Astrocyte (in vitro differentiated cells and primary cell): ENCODE results near the gene AMH. TPM values are rescaled to one million over a fixed set of nuclear protein-coding genes. Genes with fewer than 3 reads are reported as not detected.
A peak's percentile ranks its signal among the peaks of the same experiment; 100 is the strongest.

Experiments used
- DNase-seq: peaks from one replicate; pipeline ENCODE4 v3.0.0-alpha.2; 2010; ENCODE audit warnings: low read depth
- FAIRE-seq: peaks from 2 replicates; lab custom pipeline; 2011; peaks lifted over from hg19 to GRCh38; lab: Jason Lieb, UNC
- H2AFZ ChIP-seq: 2 replicates; pipeline ENCODE4 v1.6.0; 2012; ENCODE audit warnings: low read depth, low read length, inconsistent platforms
- H3K27ac ChIP-seq: 2 replicates; pipeline ENCODE4 v1.5.1; 2011; ENCODE audit warnings: low read depth, low read length, inconsistent platforms
- H3K27me3 ChIP-seq: 2 replicates; pipeline ENCODE4 v1.6.0; 2011; ENCODE audit warnings: low read length, inconsistent platforms; ENCODE audit not compliant: insufficient read depth
- H3K36me3 ChIP-seq: 2 replicates; pipeline ENCODE4 v1.5.1; 2011; ENCODE audit warnings: low read length, inconsistent platforms; ENCODE audit not compliant: insufficient read depth
- H3K4me1 ChIP-seq: 2 replicates; pipeline ENCODE4 v1.5.1; 2011; ENCODE audit warnings: low read length, inconsistent platforms; ENCODE audit not compliant: insufficient read depth
- H3K4me2 ChIP-seq: 2 replicates; pipeline ENCODE4 v1.6.0; 2012; ENCODE audit warnings: low read length, inconsistent platforms
- H3K4me3 ChIP-seq: 2 replicates; pipeline ENCODE4 v1.5.1; 2011; ENCODE audit warnings: low read depth, mild to moderate bottlenecking, low read length, inconsistent platforms; ENCODE audit not compliant: insufficient read depth
- H3K79me2 ChIP-seq: 2 replicates; pipeline ENCODE4 v1.6.0; 2012; ENCODE audit warnings: mild to moderate bottlenecking, low read length, inconsistent platforms; ENCODE audit not compliant: insufficient read depth
- H3K9ac ChIP-seq: 2 replicates; pipeline ENCODE4 v1.6.0; 2012; ENCODE audit warnings: mild to moderate bottlenecking, low read length, inconsistent platforms
- H3K9me3 ChIP-seq: 2 replicates; pipeline ENCODE4 v1.5.1; 2012; ENCODE audit warnings: low read depth, mild to moderate bottlenecking, low read length, inconsistent platforms; ENCODE audit not compliant: insufficient read depth
- H4K20me1 ChIP-seq: 2 replicates; pipeline ENCODE4 v1.6.0; 2012; ENCODE audit warnings: low read length, inconsistent platforms; ENCODE audit not compliant: insufficient read depth
- H3K27ac Mint-ChIP-seq: one replicate; pipeline ENCODE4 v1.8.0; 2021; ENCODE audit warnings: mild to moderate bottlenecking, mixed read lengths; ENCODE audit not compliant: unreplicated experiment
- H3K27me3 Mint-ChIP-seq: one replicate; pipeline ENCODE4 v1.8.0; 2021; ENCODE audit warnings: low read depth, mixed read lengths; ENCODE audit not compliant: unreplicated experiment
- H3K36me3 Mint-ChIP-seq: one replicate; pipeline ENCODE4 v1.8.0; 2021; ENCODE audit warnings: low read depth, mixed read lengths; ENCODE audit not compliant: unreplicated experiment
- H3K4me1 Mint-ChIP-seq: one replicate; pipeline ENCODE4 v1.8.0; 2021; ENCODE audit warnings: low read depth, mixed read lengths; ENCODE audit not compliant: unreplicated experiment
- H3K4me3 Mint-ChIP-seq: one replicate; pipeline ENCODE4 v1.8.0; 2021; ENCODE audit warnings: mild to moderate bottlenecking, moderate library complexity, mixed read lengths; ENCODE audit not compliant: unreplicated experiment
- H3K9me3 Mint-ChIP-seq: one replicate; pipeline ENCODE4 v1.8.0; 2021; ENCODE audit warnings: mild to moderate bottlenecking, mixed read lengths; ENCODE audit not compliant: unreplicated experiment
- CTCF ChIP-seq: IDR thresholded peaks from 2 replicates; pipeline ENCODE4 v1.5.1; 2011; ENCODE audit warnings: low read depth, mild to moderate bottlenecking, inconsistent platforms, low read length, moderate library complexity; ENCODE audit not compliant: insufficient read depth
- EZH2 ChIP-seq: IDR thresholded peaks from 2 replicates; pipeline ENCODE4 v1.6.1; 2012; ENCODE audit warnings: mild to moderate bottlenecking, low read length, inconsistent platforms; ENCODE audit not compliant: insufficient read depth
- total RNA-seq: library from RNA; stranded (reverse); gene quantifications from 2 replicates; pipeline ENCODE4 v1.2.1, GENCODE V29; 2021

AMH gene
- total RNA-seq, 1 donor from 2014 or later = 4.6 TPM

GRCh38 chr19:2209408-2209807 lies 39.7 kb upstream of the AMH start:
- H3K36me3 Mint-ChIP-seq = peaks cover 15% of the 10 kb centered on the region
- peak overlapping the region; percentile 35 for H3K9ac ChIP-seq
- no peak for FAIRE-seq

DNA sequence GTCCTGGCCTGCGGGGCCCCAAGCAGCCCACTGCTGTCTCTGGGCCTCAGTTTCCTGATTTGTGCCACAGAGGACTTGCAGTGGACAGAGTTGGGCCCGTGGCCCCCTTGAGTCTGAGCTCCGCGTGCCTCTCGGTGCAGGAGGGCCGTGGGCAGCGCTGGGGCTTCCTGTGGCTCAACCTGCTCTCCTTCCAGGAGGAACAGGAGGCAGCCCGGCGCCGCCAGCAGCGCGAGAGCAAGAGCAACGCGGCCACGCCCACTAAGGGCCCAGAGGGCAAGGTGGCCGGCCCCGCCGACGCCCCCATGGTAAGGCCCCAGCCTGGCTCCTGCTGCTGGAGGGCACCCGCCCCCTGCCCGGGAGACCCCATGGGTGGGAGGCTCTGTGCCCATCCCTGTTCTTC lies 38.9 kb upstream of the AMH start:
- peaks cover 14% of the 10 kb centered on the region for H3K79me2 ChIP-seq
- H3K36me3 ChIP-seq = peaks cover 23% of the 10 kb centered on the region
- H3K27me3 ChIP-seq = no peaks in the 10 kb centered on the region
- no peak overlapping the region for H3K4me3 ChIP-seq
- H3K27me3 Mint-ChIP-seq = no peaks in the 10 kb centered on the region
- DNase-seq = no peak
- no peaks in the 10 kb centered on the region for H3K9me3 ChIP-seq
- H3K36me3 Mint-ChIP-seq = peaks cover 13% of the 10 kb centered on the region
- no peaks in the 10 kb centered on the region for H3K9me3 Mint-ChIP-seq
- no peak overlapping the region for H3K4me3 Mint-ChIP-seq
- TF ChIP-seq CTCF (no peak), EZH2 (no peak)
- no peak overlapping the region for H3K27ac ChIP-seq
- peaks cover 27% of the 10 kb centered on the region for H3K4me1 ChIP-seq
- peaks cover 41% of the 10 kb centered on the region for H4K20me1 ChIP-seq
- H3K9ac ChIP-seq = no peak overlapping the region
- no peak overlapping the region for H2AFZ ChIP-seq
- H3K4me2 ChIP-seq = no peak overlapping the region
- no peak for FAIRE-seq
- H3K27ac Mint-ChIP-seq = no peak overlapping the region
- peaks cover 8% of the 10 kb centered on the region for H3K4me1 Mint-ChIP-seq

More at GRCh38 chr19:2209408-2209807, 39.7 kb upstream of the AMH start:
- no peaks in the 10 kb centered on the region for H3K27me3 Mint-ChIP-seq
- Histone ChIP-seq H3K4me3 (no peak overlapping the region), H3K27me3 (no peaks in the 10 kb centered on the region), H4K20me1 (peaks cover 35% of the 10 kb centered on the region), H3K36me3 (peaks cover 18% of the 10 kb centered on the region), H3K4me1 (peaks cover 32% of the 10 kb centered on the region), H3K4me2 (no peak overlapping the region), H3K79me2 (peaks cover 14% of the 10 kb centered on the region), H2AFZ (no peak overlapping the region), H3K9me3 (no peaks in the 10 kb centered on the region), H3K27ac (no peak overlapping the region)
- no peaks in the 10 kb centered on the region for H3K9me3 Mint-ChIP-seq
- no peak overlapping the region for H3K4me3 Mint-ChIP-seq
- peaks cover 9% of the 10 kb centered on the region for H3K4me1 Mint-ChIP-seq
- no peak for TF ChIP-seq CTCF
- no peak for TF ChIP-seq EZH2
- DNase-seq = no peak
- no peak overlapping the region for H3K27ac Mint-ChIP-seq

DNA sequence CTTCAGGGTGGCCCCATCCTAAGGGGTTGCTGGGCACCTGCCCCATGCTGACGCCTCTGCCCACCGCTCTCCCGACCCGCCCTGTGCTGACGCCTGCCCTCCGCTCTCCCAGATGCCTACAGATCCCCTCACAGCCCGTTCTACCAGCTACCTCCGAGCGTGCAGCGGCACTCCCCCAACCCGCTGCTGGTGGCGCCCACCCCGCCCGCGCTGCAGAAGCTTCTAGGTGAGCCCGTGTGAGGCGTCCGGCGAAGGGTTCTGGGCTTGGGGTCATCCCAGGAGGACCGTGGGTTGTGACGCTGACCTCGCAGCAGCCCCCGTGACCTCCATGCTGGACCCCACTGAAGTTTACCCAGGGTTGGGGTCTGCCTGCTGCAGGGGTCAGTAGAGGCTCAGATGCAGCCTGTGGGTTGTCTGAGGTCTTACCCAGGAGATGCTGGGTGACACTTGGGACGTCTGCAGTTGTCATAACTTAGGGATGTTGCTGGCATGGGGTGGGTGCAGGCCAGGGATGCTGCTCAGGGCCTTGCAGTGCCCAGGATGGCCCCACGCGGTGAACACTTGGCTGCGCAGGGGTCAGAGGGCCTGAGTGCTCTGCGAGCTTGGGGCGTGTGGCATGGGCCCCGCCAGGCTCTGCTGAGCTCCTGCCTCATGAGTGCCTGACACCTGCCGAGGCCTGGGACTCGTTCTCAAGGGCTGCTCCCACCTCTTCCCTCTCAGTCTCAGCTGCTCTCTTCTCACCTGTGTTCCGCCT lies 38.0 kb upstream of the AMH start:
- no peaks in the 10 kb centered on the region for H3K27me3 Mint-ChIP-seq
- H3K9ac ChIP-seq = no peak overlapping the region
- TF ChIP-seq EZH2 (no peak), CTCF (no peak)
- H3K9me3 Mint-ChIP-seq = no peaks in the 10 kb centered on the region
- H3K4me3 ChIP-seq = no peak overlapping the region
- H3K4me1 Mint-ChIP-seq = peaks cover 4% of the 10 kb centered on the region
- peaks cover 23% of the 10 kb centered on the region for H3K36me3 ChIP-seq
- H3K27ac ChIP-seq = no peak overlapping the region
- peaks cover 14% of the 10 kb centered on the region for H3K79me2 ChIP-seq
- no peak overlapping the region for H3K27ac Mint-ChIP-seq
- H3K4me3 Mint-ChIP-seq = no peak overlapping the region
- no peak overlapping the region for H2AFZ ChIP-seq
- H3K27me3 ChIP-seq = no peaks in the 10 kb centered on the region
- H3K4me1 ChIP-seq = peaks cover 21% of the 10 kb centered on the region
- H3K36me3 Mint-ChIP-seq = peaks cover 11% of the 10 kb centered on the region
- H3K9me3 ChIP-seq = no peaks in the 10 kb centered on the region
- no peak for FAIRE-seq
- peaks cover 40% of the 10 kb centered on the region for H4K20me1 ChIP-seq
- H3K4me2 ChIP-seq = no peak overlapping the region
- no peak for DNase-seq
